HG02623 (cell line): ENCODE results near the gene MIGA1.

Experiments used
- ATAC-seq: cut with Tn5 transposase; IDR thresholded peaks from one replicate; pipeline ENCODE4 v1.9.1; 2021; ENCODE audit warnings: moderate library complexity; ENCODE audit not compliant: unreplicated experiment

Gene MIGA1

DNA sequence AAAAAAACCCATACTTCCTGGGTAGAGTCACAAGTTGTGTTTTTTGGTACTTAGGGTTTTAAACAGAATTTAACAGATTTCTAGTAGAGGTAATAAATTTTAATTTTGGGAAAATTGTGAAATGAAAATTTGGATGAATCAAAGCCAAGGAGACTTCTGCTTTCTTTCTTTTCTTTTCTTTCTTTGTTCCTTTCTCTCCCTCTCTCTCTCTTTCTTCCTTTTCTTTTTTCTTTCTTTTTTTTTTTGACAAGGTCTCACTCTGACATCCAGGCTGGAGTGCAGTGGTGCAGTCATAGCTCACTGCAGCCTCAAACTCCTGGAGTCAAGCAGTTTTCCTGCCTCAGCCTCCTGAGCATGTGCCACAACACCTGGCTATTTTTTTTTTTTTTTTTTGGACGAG is 62.1 kb downstream of the MIGA1 start:
- no peak for ATAC-seq

DNA sequence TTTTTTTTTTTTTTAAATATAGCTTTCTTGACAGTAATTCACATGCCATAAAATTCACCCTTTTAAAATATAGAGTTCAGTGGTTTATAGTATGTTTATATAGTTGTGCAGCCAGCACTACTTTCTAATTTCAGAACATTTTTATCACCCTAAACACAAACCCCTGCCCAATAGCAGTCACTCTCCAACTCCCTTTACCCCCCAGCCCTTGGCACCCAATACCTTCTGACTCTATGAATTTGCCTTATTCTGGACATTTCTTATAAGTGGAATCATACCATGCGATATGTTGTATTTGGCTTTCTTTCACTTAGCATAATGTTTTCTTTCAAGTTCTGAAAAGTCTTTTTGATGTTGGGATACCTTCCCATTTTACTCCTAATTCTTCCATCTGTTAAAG is 66.5 kb downstream of the MIGA1 start:
- no peak for ATAC-seq

DNA sequence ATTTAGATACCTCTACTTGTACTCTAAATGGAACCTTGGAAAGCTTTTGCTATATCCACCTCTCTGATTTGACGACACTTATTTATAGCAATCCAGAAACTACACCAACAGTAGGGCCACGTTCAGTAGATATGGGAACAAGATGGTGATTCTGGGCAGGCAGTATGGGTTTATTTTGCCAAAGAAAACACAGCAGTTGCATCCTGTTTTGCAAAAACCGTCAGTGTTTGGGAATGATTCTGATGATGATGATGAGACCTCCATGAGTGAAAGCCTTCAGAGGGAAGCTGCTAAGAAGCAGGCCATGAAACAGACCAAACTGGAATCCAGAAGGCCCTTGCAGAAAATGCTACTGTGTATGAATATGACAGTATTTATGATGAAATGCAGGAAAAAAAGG is 67.5 kb downstream of the MIGA1 start:
- ATAC-seq, result no peak

DNA sequence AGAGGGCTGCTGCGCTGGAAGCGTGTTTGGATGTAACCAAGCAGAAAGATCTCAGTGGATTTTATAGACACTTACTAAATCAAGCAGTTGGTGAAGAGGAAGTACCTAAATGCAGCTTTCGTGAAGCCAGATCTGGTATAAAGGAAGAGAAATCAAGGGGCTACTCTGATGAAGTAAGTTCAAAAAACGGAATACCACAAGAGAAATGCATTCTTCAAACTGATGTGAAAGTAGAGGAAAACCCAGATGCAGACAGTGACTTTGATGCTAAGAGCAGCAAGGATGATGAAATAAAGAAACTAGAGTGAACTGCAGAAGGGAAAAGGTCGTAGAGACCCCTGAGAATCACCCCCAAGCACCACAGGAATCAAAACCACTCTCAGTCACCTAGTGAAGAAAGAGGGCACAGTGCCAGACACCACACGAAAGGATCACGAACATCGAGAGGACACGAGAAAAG is 68.2 kb downstream of the MIGA1 start:
- ATAC-seq, result no peak

DNA sequence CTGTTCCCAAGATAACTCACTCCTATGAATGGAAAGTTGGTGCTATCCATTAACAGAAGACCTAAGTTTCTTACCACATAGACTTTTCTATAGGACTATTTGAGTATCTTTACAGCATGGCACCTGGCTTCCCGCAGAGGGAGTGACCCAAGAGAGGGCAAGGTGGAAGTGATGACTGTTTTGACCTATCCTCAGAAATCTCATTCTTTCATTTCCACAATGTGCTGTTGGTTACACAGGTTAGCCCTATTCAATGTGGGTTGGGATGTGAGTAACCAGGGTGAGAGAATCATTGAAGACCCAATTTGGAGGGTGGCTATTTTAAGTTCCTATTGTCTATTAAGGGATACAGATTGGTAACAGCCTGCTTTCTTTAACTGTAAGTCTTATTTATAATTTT is 70.6 kb downstream of the MIGA1 start:
- ATAC-seq, result no peak

DNA sequence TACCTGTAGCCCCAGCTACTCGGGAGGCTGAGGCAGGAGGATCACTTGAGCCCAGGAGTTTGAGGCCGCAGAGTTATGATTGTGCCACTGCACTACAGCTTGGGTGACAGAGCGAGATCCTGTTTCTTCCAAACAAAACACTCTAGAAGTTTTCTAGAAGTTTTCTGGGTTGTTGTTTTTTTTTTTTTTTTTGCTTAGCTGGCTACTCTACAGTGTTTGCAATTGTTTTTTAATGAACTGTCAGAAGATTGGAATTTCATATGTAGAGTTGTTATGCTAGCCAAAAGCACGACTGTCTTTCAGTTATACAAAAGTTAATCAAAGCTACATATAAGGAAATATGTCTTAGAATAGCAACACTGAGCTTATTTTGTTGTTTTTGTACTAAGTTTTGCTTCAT is 78.1 kb downstream of the MIGA1 start:
- ATAC-seq, result no peak

DNA sequence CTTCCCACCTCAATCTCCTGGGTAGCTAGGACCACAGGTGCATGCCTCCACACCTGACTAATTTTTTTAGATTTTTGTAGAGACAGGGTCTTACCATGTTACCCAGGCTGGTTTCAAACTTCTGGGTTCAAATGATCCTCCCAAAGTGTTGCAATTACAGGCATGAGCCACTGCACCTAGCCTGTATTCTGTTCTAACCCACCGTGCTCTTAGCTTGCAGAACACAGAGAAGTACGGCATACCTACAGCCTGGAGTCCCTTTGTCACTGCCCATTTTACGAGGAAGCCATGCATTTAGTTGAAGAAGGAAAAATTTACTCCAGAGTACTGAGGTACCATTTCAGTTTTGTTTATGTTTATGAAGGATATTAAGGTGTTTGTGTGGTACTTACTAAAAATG is 79.3 kb downstream of the MIGA1 start:
- ATAC-seq, result no peak

DNA sequence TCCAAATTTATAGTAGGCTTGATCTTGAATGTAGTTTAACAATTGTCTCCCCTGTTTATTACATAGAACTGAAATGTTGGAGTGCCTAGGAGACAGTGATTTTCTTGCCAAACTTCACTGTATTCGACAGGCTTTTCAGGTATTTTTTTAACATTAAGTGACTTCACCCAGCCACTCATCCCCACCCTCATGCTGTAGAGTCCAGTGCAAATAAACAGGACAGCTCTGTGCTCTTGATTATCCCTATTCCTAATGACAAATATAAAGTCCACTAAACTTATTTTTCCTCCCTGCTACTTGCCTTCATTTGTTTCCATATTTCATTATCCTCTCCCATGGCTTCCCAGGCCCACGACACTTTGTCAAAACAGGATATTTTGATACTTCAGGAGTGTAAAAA is 79.8 kb downstream of the MIGA1 start:
- ATAC-seq, result no peak

DNA sequence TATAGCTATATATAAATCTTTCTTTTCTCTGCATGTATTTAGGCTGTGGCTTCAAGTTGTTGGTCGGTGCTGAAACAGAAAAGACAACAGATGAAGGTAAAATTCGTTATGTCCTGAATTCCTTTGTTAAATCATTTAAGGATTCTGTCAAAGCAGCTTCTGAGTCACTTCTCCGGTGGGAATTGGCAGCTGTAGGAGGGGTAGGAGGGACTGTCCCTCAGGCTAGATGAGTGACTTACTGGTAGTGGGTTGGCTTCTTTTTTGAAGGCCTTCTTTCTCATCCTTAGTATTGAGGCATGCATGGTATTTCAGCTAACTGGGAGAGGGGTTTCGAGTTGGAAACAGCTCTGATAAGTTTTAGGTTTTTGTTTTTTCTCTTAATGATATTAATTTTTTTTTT is 86.8 kb downstream of the MIGA1 start:
- ATAC-seq, result no peak

DNA sequence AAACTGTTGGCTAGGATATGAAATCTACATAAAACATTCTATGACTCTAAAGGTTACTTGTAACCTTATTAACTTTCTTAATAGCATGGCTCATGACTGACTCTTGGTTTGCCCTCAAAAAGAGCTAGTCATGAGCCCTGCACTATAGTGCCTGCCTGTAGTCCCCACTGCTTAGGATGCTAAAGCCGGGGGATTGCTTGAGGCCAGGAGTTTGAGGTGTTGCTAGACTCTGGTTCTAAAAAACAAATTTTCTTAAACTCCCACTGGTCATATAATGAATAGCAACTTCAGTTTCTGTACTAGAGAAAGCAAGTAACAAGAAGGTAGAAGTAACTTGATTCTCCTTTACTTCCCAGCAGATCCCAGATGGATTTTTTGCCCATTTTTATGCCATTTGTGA is 93.2 kb downstream of the MIGA1 start:
- ATAC-seq, result no peak

DNA sequence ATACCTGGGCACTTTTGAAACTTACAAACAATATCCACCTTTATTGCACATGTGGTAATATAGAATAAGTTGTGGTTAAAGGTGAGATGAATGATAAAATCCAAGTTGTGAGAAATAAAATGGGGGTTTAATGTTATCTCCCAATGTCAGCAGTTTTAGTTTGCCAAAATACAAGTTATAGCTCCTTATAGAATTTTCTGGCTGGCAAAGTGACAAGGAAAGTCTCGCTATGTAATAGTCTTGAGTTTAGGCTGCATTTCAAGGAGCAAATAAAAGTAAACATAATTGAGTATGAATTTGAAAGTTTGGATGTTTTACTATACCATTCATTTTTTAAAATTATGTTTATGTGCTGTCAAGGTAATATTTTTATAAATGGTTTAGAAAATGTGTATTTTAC is 94.0 kb downstream of the MIGA1 start:
- ATAC-seq, result no peak

DNA sequence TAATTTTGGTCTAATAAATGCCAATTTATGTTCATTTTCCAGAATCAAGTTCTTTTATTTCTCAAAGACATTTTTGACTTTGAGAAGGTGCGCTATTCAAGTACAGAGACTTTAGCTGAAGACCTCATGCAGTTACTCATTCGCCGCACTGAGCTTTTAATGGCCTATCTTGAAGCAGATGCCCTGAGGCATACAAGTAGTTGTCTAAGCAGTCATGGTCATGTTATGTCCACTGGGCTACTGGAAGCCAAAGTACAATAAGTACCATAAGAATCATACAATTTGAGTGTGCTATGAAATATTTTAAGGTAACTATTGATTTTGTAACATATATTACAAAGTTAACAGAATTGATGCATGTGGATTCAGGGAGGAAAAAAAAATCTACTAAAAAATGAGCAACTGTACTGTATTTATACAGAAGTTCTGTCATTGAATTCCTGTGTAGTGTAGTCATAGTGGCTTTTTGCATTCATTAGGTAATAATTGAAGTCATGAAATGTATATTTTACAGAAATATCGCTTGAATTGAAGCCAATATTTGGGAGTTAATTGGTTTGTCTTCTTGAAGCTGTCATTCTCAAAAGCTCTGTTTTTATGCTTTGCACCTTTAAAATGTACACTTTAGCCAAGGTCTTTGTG is 95.5 kb downstream of the MIGA1 start:
- ATAC-seq, result no peak

DNA sequence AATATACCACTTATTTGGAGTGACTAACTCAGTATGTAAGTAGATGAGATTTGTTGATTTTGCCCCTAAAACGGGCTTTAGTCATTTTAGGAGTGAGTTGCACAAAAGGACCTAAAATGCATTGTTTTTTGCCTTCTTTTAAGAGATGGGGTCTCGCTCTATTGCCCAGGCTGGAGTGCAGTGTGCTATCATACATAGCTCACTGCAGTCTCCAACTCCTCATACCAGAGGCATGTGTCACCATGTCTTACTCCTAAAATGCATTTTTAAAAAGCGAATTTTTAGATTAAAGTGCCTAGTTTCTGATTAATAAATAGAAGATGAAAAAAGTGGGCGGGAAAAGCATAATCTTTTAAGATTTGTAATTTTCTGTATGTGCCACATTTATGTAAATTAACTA is 97.4 kb downstream of the MIGA1 start:
- no peak for ATAC-seq

DNA sequence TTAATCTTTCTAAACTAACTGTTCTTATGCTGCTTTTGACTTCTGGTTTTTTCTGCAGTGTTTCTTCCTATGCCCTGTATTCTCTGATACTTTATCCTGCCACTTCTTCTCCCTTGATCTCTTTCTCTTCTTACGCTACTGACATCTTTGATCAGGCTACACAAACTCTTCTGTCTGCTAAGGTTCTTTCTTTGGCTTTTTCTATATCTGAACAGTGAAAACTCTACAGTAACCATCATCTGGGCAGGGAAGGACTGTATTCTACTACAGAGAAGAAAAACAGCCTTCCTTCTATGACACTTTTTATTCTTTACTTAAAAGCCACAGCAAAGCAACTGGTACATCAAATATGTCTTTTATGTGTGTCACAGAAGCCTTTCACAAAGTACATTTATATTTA is 101.6 kb downstream of the MIGA1 start:
- no peak for ATAC-seq

DNA sequence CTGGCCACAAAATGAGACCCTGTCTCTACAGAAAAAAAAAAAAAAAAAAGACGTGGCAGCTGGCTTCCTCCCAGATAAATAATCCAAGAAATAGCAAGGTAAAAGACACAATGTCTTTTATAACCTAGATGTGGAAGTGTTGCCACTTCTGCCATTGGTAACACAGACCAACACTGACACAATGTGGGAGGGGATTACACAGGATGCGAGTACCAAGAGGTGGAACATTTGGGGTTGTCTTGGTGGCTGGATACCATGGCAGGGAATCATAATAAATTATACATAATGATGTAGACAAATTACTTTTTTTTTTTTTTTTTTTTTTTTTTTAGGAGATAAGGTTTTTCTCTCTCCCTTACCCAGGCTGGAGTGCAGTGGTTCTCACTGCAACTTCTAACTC is 103.0 kb downstream of the MIGA1 start:
- no peak for ATAC-seq

DNA sequence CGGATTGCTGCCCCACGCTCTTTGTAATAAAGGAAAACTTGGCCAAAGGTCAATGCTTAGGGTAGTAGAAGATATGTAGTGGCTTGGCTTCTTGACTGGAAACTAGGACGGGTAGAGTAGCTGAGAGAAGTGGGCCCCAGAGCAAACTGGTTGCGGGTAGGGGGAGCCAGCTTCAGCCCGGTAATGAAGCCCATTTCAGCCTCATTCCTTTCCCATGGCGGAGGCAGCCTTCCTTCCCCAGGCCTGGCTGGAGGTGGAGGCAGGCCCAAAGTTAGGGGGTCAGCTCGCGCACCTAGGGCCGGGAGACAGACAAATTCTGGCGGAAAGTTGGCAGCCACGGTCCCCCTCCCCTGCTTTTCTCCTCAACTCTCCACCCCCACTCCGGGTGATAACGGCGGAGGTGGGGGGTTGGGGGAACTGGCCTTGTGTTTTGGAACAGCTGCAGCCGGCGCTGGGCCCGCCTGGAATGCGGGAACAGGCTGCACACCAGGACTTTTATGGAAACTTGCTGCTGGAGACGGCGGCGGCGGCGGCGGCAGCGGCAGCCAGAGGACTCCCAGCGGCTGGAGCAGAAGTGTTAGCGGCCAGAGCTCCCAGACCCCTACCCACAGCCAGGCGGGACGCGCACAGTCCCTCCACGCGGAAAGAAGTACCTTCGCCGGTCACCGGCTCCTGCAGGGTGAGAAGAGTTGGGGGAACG is 108.8 kb downstream of the MIGA1 start, which contains the start of gene NEXN:
NEXN (plus strand) TSS at position 544 of the 700 bp plus-strand sequence. CDS start 27,483 bp downstream, outside the sequence.
- peak; percentile 26 for ATAC-seq

DNA sequence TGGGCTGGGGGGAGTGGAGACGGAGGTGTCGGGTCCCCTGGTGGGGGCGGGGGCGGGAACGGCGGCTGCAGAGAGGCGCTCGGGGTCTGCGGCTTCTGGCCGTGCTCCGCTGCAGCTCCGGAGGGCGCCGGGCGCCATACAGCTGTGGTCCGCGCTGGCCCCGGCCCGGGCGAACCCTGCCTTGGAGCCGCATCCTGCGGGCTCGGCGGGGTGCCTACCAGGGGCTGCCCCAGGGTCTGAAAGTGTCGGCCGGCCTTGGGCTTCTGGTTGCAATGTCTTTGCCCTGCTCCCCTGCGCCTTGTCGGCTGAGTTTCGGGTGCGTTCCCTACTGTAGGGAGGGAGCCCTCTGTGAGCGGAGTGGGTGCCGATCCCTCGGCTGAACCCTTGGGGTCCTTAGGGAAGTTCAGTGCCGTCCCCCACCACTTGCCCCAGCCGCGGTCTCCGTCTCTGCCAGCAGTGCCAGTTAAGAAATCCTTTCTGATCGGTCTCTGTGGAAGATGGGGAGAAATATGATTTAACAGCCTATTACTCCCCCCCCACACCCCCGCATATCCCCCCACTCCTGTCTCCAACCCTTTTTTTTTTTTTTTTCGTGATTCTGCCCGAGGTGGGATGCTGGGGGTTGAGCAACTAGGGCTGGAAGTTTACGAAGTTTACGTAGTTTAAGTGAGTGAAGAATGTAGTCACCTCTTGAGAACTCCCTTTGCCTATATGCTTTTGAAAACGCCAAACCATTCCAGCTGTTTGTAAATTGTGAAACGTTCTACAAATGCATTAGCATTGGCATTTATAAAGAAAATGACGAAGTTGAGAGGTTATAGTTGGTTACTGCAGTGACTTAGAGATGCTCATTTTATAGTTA is 109.6 kb downstream of the MIGA1 start:
- ATAC-seq, result peak; percentile 57

DNA sequence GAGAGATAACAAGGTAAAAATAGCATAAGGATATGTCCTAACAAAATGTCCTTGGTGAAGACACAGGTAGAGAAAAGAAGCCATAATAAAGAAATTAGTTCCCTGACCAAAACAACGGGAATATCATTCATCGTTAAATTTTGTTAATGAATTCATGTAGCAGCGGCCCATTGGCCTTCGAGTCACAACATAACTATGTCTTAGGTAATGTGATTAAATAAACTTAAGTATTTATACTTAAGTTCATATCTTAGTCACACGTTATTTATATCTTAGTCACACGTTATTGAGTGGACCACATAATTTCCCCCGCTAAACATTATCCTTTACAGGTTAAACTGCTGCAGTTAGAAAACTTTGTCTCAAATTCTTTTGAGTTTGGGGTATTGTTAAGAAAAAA is 110.2 kb downstream of the MIGA1 start:
- no peak for ATAC-seq

DNA sequence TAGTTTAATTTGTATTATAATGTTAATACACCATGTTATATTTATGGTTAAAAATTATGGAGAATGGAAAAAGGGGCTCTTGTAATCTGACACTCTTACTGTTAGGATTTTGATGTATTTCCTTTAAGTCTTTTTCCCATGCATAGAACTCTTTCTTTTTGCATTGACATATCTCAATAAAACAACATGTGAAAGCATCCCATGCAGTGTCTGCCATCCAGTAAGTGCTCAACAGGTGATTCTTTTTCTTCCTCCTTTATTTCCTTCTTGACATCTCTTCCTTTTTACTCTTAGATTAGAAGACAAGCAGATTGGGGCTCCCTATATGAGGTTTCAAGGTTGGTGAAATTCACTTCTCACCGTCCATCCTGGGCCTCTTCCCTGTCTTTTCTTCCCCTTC is 111.8 kb downstream of the MIGA1 start:
- ATAC-seq, result no peak

DNA sequence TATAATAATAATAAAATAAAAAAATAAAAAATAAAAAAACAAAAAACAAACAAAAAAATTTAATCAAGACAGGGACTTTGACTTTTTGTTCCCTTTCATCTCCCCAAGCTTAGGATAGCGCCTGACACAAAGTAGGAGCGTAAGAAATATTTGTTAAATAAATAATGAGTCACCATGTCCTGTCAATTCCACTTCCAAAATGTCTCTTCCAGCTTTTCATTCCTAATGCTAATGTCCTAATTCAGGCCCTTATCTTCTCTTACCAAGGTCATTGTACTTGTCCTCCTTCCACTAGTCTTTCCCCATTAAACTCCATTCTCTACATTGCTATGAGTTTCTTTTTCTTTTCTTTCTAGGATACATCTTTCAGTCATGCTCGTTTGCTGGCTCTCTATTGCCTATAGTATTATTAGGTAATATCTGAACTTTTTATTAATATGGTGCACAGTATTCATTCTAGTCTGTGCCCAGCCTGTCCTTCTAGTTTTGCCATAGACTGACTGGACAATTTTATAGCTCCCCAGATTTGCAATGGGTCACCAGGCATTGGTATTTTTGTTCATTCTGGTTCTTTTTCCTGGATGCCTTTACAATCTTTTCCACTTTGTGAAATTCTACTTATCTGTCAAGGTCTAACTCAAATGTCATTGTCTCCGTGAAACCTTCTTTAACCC is 120.3 kb downstream of the MIGA1 start:
- no peak for ATAC-seq

DNA sequence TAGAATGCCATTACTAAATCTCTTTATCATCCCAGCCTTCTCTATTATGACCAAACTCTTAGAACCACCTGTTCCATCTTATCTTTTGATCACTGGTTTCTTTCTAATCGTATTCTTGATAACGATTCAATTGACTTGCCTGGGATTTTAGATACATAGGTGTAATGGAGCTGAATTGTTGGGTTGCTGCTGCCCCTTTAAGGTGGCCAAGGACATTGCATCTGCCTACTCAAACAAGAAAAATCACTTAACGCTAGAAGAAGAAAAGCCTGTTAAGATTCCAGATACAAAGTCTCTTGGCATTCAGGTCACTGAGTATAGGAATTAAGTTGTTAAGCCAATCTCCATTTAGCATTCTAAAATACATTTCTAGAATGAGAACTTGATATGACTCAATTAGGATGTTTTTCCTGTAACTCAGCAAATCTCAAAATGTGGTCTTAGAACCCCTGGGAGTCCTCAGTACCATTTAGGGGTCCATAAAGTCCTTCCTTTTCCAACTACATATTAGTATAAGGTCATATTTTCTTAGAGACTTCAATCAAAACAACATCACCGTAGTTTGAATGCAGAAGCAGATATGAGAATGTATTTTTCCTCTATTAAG is 121.3 kb downstream of the MIGA1 start:
- no peak for ATAC-seq
